ENCODE measurements around the gene TBATA.
A peak's percentile ranks its signal among the peaks of the same experiment; 100 is the strongest.

Gene TBATA, protein sequence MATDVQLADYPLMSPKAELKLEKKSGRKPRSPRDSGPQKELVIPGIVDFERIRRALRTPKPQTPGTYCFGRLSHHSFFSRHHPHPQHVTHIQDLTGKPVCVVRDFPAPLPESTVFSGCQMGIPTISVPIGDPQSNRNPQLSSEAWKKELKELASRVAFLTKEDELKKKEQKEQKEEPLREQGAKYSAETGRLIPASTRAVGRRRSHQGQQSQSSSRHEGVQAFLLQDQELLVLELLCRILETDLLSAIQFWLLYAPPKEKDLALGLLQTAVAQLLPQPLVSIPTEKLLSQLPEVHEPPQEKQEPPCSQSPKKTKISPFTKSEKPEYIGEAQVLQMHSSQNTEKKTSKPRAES

DNA sequence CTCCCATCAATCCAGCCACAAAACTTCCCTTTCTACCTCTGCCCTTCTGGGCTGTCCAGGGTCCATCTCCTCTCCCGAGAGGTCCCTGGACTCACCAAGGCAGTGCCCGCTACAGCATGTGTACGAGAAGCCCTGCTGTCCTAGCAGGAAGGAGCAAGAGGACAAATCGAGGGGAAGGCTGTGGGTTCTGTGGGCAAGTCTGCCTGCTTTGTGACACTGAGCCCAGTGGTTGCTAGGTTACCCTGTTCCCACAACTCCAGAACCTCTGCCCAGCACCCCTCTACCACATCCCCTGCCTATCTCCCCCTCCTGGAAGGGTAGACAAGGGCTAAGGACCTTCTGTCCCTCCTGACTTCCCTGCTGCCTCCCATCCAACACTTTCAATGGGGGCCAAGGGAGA is at the start of gene TBATA:
TBATA (minus strand) TSS at position 188 of the 400 bp plus-strand sequence. CDS start 1,998 bp downstream, outside the sequence.
- DNase-seq: no peak

DNA sequence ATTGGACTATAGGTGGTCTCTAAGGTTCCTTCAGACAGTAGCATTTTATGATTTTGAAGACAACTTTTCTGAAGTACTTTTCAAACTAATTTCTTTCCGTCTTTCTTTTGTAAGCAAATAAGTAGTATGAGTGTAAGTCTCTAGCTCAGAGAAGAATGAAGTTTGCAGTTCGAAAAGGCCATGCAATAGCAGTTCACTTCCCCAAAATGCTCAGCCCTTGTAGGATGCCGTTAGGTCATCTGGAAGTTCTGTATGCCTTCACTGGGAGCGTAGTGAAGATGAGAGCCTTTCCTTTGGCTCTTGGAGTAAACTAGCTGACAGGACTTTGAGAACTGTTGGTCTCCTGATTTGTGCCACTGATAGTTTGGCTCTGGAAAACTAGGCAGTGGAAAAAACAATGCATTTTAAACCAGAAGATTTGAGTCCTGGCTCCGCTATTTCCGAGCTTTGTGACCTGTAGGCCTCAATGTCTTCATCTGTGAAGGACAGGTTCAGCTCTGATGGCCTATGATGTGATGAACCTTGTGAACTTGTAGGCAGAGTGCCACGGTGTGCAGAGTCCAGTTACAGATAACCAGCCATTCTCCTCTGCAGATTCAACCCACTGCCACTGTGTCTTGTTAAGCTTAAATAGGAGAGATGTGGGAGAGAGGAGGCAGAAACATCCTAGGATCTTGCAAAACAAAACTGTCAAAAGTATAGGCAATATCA is 49.4 kb upstream of the TBATA start:
- no peak for DNase-seq

DNA sequence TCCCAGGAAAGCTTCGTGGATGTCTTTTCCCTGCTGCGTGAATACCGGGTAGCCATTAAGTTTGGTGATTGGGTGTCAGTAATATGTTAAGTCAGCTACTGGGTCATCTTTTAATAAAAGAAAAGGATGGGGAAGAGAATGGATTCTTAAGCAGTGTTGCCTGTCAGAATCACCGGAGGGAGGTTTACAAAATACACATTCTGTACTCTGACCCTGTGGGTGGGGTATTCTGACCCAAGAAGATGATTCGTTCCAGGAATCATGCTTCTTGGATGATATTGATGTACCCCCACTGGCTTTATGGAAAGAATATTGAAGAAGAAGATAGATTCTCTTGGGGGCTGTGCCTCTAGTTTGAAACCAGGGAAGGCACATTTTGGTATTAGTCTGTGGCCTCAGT is 48.8 kb upstream of the TBATA start:
- no peak for DNase-seq

DNA sequence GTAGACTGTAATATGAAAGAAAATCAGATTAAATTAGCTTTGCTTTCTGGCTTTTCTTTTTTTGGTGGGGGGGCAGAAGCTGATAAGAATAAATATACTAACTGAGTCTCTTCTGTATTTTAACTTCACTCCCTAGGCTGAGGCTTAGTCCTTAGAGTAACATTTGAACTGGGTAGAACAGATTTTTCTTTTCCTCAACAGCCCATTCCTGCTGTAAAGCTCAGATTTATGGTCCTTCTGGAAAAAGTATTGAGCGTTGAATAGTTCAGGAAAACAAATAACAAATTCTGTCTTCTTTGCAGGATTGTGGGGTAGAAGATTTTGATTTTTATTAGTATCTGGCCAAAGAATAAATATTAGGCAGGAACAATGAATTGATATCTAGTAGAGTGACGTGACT is 48.4 kb upstream of the TBATA start:
- no peak for DNase-seq

DNA sequence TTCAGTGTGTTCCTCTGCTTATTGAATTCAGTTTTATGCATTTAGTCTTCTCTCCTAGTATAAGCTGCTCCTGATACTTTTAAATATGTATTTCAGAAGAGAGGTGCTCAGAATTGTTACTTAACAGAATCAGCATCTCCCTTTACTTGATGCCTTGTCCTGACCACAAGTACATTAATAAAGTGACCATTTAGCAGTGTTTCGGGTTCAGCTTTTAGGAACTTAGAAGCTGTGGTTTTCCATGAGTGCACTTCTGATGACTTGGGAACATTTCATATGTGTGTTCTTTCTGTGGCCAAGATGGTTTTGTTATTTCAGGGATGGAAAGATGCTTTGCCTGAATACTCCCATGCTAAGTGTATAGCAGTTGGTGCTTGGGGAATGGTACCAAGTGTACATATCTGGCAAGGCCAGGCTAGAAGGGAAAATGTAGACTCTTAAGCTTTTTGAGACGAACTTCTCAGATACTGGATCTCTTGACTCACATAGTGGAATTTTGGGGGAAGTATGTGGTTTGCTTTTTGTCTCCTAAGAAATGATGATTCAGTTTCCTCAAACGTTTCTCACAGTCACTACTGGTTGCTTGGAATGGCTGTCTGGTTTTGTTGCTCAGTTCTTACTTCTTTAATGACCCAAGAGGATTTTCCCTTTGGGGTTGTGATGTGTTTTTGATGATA is 47.8 kb upstream of the TBATA start:
- DNase-seq: no peak

DNA sequence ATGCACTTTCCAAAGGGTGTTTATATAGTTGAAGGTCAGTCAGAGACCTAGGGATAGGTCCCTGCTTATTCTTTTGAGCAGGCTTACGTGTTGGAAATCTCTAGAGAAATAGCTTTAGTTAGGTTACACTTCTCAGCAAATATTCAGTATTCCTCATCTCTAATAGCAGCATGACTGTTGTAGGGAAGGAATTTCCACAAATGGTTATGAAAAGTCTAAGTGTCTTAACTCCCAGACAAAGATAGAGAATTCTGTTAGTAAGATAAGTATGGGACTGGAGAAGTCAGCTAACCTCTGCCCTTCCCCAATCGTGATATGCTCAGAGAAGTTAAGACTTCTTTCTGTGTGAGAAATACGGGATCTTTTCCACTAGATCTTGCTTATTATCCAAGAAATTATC is 47.0 kb upstream of the TBATA start:
- no peak for DNase-seq

DNA sequence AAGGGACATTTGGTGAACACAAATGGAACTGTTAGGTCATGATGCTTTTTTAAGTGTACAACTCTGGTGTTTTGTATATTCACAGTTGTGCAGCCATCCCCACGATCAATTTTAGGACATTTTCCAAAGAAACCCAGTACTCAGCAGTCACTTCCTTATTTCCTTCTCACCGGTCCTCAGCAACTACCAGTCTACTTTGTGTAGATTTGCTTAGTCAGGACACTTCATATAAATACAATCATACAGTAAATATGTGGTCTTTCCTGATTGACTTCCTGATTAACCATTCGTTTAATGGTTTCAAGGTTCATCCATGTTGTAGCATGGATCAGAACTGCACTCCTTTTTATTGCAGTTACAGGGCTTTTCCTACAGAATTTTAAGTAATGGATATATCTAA is 45.0 kb upstream of the TBATA start:
- no peak for DNase-seq

DNA sequence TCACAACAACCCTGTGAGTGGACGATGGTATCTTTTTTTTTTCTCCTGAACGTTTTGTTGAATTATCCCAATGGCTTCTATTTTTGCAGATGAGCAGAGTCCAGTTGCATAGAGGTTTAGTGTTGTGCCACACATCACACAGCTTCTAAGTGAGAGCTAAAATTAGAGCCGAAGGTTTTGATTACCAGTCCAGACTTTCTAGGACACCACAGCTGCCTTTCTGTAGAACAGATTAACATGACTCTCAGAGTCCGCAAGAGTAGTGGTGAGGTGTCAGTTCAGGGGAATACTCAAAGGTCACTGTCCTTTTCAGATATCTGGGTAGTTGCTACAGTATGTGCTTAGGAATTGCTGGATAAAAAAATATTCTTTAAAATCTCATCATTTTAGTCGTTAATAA is 44.4 kb upstream of the TBATA start:
- DNase-seq: no peak

DNA sequence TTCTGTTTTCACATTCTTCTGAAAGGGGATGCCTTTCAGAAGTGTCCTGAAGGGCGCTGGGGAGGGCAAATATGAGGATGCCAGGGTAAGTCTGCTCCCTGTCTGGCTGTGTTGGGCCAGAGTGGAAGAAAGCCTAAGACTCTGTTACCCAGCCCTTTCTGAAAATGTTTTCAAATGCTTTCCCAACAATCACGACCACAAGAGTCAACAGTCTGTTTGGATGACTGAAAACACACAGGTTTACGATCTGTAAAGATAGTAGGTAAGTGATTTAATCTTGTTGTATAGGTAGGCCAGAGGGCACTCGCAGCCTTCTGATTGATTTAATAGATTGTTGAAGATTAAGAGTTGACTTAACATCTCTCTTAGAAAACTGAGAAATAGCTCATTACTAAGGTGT is 43.7 kb upstream of the TBATA start:
- DNase-seq: no peak

DNA sequence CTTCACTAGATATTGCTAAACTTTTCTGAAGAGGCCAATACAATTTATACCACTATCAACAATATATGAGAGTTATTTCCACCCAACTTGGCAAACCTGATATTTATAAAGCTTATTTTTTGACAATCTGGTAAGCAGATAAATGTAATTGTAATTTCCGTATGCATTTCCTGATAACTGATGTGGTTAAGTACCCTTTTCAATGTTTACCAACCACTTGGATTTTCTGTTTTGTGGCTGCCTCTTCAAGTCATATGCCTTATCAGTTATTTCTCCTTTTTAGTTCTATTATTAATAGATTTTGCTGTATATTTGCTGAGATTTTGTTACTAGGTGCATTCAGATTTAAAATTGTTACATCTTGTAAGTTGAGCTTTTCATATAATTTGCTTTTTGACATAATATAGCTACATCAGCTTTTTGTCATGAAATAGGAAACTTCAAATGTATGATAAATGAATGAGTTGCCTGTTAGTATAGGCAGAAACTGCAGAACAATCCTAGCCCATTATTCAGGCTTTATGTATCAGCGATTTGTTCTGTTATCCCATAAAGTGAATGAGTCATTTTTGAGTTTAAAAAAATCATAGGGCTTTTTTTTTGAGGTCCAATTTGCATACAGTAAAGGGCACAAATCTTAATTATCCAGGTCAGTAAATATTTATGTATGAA is 42.0 kb upstream of the TBATA start:
- no peak for DNase-seq

DNA sequence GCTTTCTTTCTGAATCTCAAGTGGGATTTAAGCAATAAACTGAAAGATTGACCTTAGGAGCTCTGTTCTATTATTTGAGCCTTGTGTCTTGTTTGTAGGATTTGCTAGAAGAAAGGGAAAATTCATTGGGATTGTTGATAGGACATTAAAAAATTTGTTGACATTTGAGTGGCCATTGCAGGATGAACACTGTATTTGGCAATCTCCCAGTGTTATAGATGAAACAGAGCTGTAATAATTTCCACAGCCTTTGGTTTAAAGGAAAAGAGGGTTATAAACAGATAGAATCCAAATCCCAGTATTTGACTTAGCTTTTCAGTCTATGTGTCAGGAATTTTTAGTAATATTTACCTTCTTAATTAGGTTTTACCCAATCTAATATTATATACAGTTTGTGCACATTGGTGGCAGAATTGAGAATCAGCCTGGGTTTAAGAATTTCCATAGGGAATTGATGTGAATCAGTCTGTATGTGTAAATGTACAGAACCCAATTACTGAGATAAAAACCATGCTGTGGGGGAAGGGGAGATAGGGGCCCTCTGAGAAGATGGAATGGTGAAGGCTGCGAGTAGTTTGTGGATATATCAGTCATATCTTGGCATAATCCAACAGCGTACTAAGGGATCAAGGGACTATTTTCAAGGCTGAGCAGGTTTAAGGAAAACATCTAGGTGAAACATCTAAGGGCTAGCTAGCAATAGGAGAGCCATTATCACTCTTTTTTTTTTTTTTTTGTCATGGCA is 37.1 kb upstream of the TBATA start:
- DNase-seq: no peak

DNA sequence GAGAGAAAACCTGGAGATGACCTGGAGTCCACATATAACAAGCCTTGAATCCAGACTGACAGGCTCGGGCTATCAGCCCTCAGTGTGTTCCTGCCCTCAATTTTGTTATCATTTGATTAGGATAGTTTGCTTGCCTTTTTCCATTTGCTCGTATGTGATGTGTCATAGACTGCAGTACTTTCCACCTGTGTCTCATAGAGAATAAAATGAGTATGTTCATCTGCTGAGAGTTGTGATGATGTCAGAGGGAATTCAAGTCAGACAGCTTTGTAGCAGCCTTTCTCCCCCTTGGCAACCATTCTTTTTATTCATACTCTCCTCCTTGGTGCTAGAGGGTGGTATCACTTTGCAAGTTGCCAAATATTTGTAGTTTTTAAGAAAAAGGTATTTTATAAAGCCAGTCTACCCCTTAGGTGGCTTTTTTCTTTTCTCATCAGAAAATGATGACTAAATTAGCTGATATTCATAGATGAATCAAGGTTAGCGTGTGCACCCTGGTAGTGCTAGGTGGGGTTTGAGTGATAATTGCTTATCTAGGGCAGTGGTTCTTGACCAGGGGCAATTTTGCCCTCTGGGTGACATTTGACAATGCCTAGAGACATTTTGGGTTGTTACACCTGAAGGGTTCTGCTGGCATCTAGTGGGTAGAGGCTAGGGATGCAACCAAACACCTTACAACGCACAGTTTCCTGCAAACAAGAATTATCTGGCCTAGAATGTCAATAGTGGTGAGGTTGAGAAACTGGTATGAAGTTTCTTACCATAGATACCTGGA is 36.0 kb upstream of the TBATA start:
- DNase-seq: no peak

DNA sequence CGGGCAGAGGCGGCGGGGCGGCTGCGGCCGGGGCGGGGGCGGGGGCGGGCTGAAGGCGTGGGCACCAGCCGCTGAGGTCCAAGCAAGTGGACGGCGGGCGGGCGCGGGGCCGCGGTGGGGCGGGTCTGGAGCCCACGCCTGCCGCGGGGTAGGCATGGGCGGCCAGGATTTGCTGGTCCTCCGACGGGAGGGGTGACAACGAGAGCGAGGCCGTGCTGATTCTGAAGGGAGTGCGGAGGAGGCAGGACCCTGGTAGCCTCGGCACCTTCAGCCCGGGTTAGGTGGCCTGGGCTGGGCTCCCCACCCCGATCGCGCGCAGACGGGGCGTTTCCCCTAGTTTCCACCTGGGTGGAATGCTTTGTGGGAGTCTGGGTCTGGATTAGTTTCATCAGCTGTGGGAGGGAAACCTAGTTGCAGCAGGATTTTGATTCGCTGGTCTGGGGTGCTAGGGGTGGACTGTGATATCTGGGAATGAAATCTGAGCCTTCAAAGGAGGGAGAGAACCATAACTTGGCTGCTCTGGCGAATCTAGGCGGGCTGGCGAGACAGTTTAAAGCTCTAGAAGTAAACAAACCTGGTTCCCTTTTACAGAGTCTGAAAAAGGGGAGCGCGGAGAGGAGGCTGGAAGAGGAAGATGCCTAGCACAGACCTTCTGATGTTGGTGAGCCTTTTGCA is 31.2 kb upstream of the TBATA start:
- no peak for DNase-seq

DNA sequence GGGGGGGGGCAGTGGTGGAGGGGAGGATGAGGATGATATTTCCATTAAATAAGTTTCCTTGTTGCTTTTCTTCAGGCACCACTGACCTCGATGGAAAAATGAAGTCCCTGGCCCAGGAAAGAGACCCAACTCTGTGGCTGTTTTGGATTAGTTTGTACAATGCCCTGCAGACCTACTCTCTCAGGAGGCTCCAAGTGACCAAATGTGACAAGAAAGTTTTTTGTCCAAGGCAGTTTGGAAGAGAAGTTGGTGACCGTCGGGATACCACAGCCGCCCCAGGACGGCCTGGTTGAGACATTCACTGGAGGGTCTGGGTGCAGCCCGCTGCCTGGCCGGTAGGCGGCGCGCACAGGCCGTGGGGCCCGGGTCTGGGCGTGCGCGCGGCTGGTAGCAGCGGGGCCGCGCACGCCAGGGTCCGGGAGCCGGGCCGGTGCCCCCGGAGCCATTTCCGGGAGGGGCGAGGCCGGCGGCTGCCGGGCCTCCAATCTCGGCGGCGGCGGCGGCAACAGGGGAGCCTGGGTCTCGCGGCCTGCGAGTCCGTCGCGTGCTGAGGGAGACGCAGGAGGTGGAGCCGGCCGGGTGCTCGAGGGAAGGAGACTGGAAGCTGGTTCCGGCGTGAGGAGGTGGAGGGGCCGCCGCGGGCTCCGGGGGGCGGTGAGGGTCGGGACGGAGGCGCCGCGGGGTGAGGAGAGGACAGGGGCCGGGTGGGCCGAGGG is 30.5 kb upstream of the TBATA start, which contains the start of gene SGPL1:
SGPL1 (plus strand) TSS at position 445 of the 716 bp plus-strand sequence. CDS start 906 bp downstream, outside the sequence.
- DNase-seq: peak; percentile 1

DNA sequence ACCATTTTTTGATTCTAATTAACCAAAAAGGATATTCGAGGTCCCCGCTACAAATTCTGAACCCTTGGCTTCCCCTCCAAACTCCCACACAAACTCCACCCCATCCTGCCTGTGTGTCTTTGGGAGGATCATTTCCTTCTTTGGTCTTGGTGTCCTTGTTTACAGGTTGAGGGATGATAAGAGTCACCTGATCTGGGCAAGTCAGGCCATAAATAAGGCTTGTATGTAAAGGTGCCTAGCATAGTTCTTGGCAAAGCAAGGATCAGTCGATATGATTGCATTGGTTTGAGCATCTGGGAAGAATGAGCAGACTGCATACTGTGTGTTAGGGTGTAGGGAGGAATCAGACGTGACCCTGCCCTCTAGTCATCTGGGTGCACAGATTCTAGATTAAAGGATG is 28.9 kb upstream of the TBATA start:
- no peak for DNase-seq

DNA sequence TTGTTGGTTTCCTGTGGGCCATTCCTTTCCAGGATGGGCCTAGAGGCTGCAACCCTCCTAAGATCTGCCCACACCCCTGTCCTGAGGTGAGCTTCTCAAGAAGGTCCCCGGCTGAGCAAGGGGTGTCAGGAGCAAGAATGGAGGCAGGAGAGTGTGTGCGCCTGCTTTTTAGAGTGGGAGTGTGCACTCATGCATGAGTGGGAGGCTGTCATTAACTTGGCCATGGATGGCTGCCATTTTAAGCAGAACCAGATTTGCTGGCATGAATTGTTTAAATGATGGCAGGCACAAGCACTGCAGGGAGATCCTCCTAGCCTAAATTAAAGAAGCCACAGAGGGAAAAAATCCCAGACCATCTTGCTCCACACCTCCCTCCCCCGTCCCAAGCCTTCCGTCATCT is 27.6 kb upstream of the TBATA start:
- DNase-seq: no peak

DNA sequence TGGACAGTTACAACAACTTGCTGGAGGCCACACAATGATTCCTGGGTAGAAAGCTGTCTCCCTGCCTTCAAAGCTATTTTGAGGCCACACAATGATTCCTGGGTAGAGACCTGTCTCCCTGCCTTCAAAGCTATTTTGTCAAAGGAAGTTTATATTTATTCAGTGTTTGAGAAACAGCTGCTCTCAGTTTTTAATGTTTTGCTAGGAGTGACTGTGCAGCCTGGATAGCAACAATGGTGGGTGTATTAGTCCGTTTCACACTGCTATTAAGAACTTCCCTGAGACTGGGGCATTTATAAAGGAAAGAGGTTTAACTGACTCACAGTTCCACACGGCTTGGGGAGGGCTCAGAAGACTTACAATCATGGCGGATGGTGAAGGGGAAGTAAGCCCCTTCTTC is 26.7 kb upstream of the TBATA start:
- DNase-seq: no peak

DNA sequence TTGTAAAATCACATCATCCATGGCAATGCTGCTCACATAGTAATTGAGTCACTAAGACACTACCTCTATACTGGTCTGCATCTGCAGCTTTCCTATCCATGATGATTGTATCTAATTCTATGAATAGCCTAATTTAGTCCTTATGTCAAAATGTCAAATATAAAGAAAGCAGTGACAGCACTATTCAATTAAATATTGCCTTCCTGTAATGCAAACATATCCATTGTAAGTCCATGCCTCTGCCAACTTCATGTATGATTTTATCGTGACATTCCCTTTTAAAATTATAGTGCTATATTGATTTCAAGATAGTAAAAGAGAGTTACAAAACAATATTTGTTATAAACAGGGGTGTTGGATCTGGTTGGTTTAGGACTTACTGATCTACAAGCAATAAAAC is 25.8 kb upstream of the TBATA start:
- no peak for DNase-seq

DNA sequence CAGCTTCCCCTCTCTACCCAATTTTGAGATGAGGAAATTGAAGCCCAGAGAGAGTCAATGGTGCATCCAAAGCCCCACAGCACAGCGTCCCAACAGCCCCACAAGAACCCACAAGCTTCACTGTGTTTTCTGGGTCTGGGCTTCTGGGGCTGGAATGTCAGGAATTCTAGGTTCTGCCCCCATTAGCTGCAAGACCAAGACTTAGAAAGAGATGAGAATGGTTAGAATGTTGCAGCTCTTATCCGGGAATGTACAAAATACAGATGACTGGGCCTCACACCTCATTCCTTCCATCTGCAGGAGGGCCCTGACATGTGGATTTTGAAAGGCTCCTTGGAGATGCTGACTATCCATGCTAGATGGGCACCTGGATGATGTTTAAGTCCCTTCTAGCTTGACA is 24.5 kb upstream of the TBATA start:
- no peak for DNase-seq

DNA sequence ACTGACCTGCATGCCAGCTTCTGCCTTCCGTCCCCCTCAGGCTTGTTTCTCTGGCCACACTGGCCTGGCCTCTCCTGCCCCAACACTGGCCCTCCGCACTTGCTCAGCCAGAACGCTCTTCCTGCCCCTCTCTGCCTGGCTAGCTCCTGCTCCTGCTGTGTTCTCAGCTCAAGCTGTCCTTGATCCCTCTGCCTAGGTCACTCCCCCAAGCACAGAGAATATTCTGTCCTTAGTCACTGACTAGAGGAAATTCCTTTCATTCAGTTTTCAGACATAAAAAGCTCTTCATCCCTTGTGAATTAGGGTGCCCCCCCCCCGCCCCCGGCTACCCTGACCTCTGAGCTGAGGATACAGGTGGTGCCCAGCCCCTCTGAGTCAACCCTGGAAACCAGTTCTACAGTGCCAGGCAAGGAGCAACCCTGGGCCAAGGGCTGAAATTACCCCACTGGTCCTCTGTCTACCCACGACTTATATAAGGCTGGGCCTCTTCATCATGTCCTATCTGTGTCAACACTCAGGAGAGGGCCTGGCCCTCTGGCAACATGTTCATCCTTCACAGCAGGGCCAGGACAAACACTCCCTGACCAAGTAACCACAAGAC is 23.9 kb upstream of the TBATA start:
- no peak for DNase-seq
